GM19328 (cell line): ENCODE measurements around the gene SERPINB13.
A peak's percentile ranks its signal among the peaks of the same experiment; 100 is the strongest.
"Not testable (repeated sequence)": the region's sequence is repeated elsewhere in the genome, so short reads cannot be mapped to it uniquely, and the experiment has no call there.

Experiments used
- ATAC-seq: cut with Tn5 transposase; IDR thresholded peaks from one replicate; pipeline ENCODE4 v1.9.1; 2021; ENCODE audit warnings: mild to moderate bottlenecking, moderate library complexity; ENCODE audit not compliant: unreplicated experiment

SERPINB13 gene

GRCh38 chr18:63590373-63590772, 3.2 kb downstream of the SERPINB13 start:
- no peak for ATAC-seq

- no peak for ATAC-seq
Measured at GRCh38 chr18:63590966-63591695, 4.0 kb downstream of the SERPINB13 start.

GRCh38 chr18:63591725-63592124, 4.6 kb downstream of the SERPINB13 start:
- ATAC-seq: no peak

- no peak for ATAC-seq
Measured at GRCh38 chr18:63592471-63592870, 5.3 kb downstream of the SERPINB13 start.

GRCh38 chr18:63596964-63597363, 9.8 kb downstream of the SERPINB13 start:
- no peak for ATAC-seq

- no peak for ATAC-seq
Measured at GRCh38 chr18:63603355-63603754, 16.2 kb downstream of the SERPINB13 start.

GRCh38 chr18:63603772-63604171, 16.6 kb downstream of the SERPINB13 start:
- ATAC-seq: peak; percentile 82

- no peak for ATAC-seq
Measured at GRCh38 chr18:63604791-63605567, 17.8 kb downstream of the SERPINB13 start.

GRCh38 chr18:63606526-63606925, 19.4 kb downstream of the SERPINB13 start:
- no peak for ATAC-seq

- no peak for ATAC-seq
Measured at GRCh38 chr18:63613420-63613819, 26.3 kb downstream of the SERPINB13 start.

GRCh38 chr18:63617049-63617914, 30.1 kb downstream of the SERPINB13 start:
- ATAC-seq: peak; percentile 76

- no peak for ATAC-seq
Measured at GRCh38 chr18:63617915-63618234, 30.7 kb downstream of the SERPINB13 start.

- no peak for ATAC-seq
Measured at GRCh38 chr18:63619661-63620060, 32.5 kb downstream of the SERPINB13 start.

GRCh38 chr18:63624863-63625262, 37.7 kb downstream of the SERPINB13 start:
- ATAC-seq: no peak

GRCh38 chr18:63626431-63626830, 39.3 kb downstream of the SERPINB13 start:
- ATAC-seq: no peak

GRCh38 chr18:63627819-63628218, 40.7 kb downstream of the SERPINB13 start:
- ATAC-seq: no peak

- ATAC-seq: no peak
Measured at GRCh38 chr18:63637703-63638102, 50.6 kb downstream of the SERPINB13 start.

GRCh38 chr18:63641157-63641680, 54.1 kb downstream of the SERPINB13 start:
- not testable (repeated sequence) for ATAC-seq

GRCh38 chr18:63642668-63643356, 55.7 kb downstream of the SERPINB13 start:
- ATAC-seq: not testable (repeated sequence)

- ATAC-seq: not testable (repeated sequence)
Measured at GRCh38 chr18:63644142-63644541, 57.0 kb downstream of the SERPINB13 start, which contains the start of gene SERPINB4. SERPINB4 (minus strand) TSS chr18:63644256; CDS start chr18:63643577, 679 bp downstream.
